Lower lobe of right lung (tissue), 2 donors: Measurements from ENCODE around the gene NRIP1. TPM values are rescaled to one million over a fixed set of nuclear protein-coding genes. Genes with fewer than 3 reads are reported as not detected.
"Not testable (repeated sequence)": the region's sequence is repeated elsewhere in the genome, so short reads cannot be mapped to it uniquely, and the experiment has no call there.

Experiments
- ATAC-seq, 2 donors: fragments of 200-7000 bp; cut with Tn5 transposase; one replicate each; pipeline ENCODE4 v1.9.1; 2020 to 2022; ENCODE audit warnings: mild to moderate bottlenecking in 2 of 2, moderate library complexity in 2 of 2
- DNase-seq: peaks from one replicate; pipeline ENCODE4 v3.0.0-alpha.2; 2020
- H3K27ac ChIP-seq: fragments of 200-600 bp; one replicate; pipeline ENCODE4 v1.8.0; 2022
- H3K27me3 ChIP-seq: fragments of 200-600 bp; one replicate; pipeline ENCODE4 v1.8.0; 2022; ENCODE audit warnings: low read depth
- H3K36me3 ChIP-seq: fragments of 200-600 bp; one replicate; pipeline ENCODE4 v1.8.0; 2022; ENCODE audit warnings: mild to moderate bottlenecking
- H3K4me1 ChIP-seq: fragments of 200-600 bp; one replicate; pipeline ENCODE4 v1.8.0; 2022
- H3K4me3 ChIP-seq: fragments of 200-600 bp; one replicate; pipeline ENCODE4 v1.8.0; 2022; ENCODE audit warnings: mild to moderate bottlenecking
- H3K9me3 ChIP-seq: fragments of 200-600 bp; one replicate; pipeline ENCODE4 v1.8.0; 2022
- CTCF ChIP-seq: fragments of 200-600 bp; IDR thresholded peaks from one replicate; pipeline ENCODE4 v1.8.0; 2022; ENCODE audit warnings: antibody characterized with exemption, mild to moderate bottlenecking
- intact Hi-C: fragments of 100-400 bp; cut with DNase I; formaldehyde crosslinking; loops from one replicate; pipeline ENCODE4 v1.11.0; 2022
- total RNA-seq: library from RNA; stranded (reverse); fragmentation: NEBNext Ultra II Directional; extraction: Animal tissue kit (Norgen Biotek cat#: 25700); gene quantifications from one replicate; pipeline ENCODE4 v1.2.1, GENCODE V29; 2021
- donor health status: DM: no; HTN: yes; CAD: no; lungs with severe emphysema.

NRIP1 gene
- total RNA-seq, 1 donor from 2014 or later = 60.0 TPM

- H3K36me3 ChIP-seq = no peaks in the 10 kb centered on the region
- peaks cover 6% of the 10 kb centered on the region for H3K4me1 ChIP-seq
- H3K9me3 ChIP-seq = peaks cover 3% of the 10 kb centered on the region
- no peaks in the 10 kb centered on the region for H3K27me3 ChIP-seq
- no peak for DNase-seq
- intact Hi-C loops = no loop called here
- ATAC-seq = no peak
- no peak overlapping the region for H3K4me3 ChIP-seq
- H3K27ac ChIP-seq = no peak overlapping the region
- no peak for TF ChIP-seq CTCF
Observed at GRCh38 chr21:14947613-14948160, 117.1 kb downstream of the NRIP1 start.

GRCh38 chr21:14945176-14945575 is 119.6 kb downstream of the NRIP1 start:
- TF ChIP-seq CTCF = no peak
- Histone ChIP-seq H3K27me3 (no peaks in the 10 kb centered on the region), H3K4me1 (peaks cover 6% of the 10 kb centered on the region), H3K27ac (no peak overlapping the region), H3K36me3 (no peaks in the 10 kb centered on the region), H3K4me3 (no peak overlapping the region), H3K9me3 (peaks cover 3% of the 10 kb centered on the region)
- intact Hi-C loops = no loop called here
- ATAC-seq (no peak), DNase-seq (no peak)

- TF ChIP-seq CTCF = no peak
- DNase-seq (no peak), ATAC-seq (no peak)
- intact Hi-C loops = no loop called here
- no peak overlapping the region for H3K4me3 ChIP-seq
- H3K27ac ChIP-seq = no peak overlapping the region
- no peaks in the 10 kb centered on the region for H3K36me3 ChIP-seq
- no peaks in the 10 kb centered on the region for H3K27me3 ChIP-seq
- peaks cover 2% of the 10 kb centered on the region for H3K9me3 ChIP-seq
- peaks cover 6% of the 10 kb centered on the region for H3K4me1 ChIP-seq
Observed at GRCh38 chr21:14943616-14944015, 121.2 kb downstream of the NRIP1 start.

- no peak for DNase-seq
- no peak for TF ChIP-seq CTCF
- Histone ChIP-seq H3K27me3 (no peaks in the 10 kb centered on the region), H3K4me1 (peaks cover 6% of the 10 kb centered on the region), H3K27ac (no peak overlapping the region), H3K36me3 (no peaks in the 10 kb centered on the region), H3K4me3 (no peak overlapping the region), H3K9me3 (no peaks in the 10 kb centered on the region)
- intact Hi-C loops = no loop called here
- ATAC-seq = no peak
Observed at GRCh38 chr21:14942801-14943490, 121.9 kb downstream of the NRIP1 start.

GRCh38 chr21:14927324-14927723 is 137.5 kb downstream of the NRIP1 start:
- H3K4me1 ChIP-seq, intact Hi-C loops, ATAC-seq, H3K27me3 ChIP-seq, H3K4me3 ChIP-seq, H3K27ac ChIP-seq, H3K9me3 ChIP-seq, H3K36me3 ChIP-seq, DNase-seq: not testable (repeated sequence)

- Histone ChIP-seq H3K4me1 (no peaks in the 10 kb centered on the region), H3K9me3 (no peaks in the 10 kb centered on the region), H3K4me3 (no peak overlapping the region), H3K36me3 (no peaks in the 10 kb centered on the region), H3K27ac (no peak overlapping the region), H3K27me3 (no peaks in the 10 kb centered on the region)
- intact Hi-C loops = no loop called here
- no peak for ATAC-seq
- DNase-seq = no peak
- no peak for TF ChIP-seq CTCF
Observed at GRCh38 chr21:14926186-14926585, 138.6 kb downstream of the NRIP1 start.
